Activated T-cell treated with anti-CD3 and anti-CD28 coated beads for 48 hours (primary cell): ENCODE measurements around the gene ROBO3.

Source experiments
- DNase-seq: peaks from one replicate; pipeline ENCODE4 v3.0.0-alpha.2; 2020; ENCODE audit warnings: low read depth

Gene ROBO3

DNA sequence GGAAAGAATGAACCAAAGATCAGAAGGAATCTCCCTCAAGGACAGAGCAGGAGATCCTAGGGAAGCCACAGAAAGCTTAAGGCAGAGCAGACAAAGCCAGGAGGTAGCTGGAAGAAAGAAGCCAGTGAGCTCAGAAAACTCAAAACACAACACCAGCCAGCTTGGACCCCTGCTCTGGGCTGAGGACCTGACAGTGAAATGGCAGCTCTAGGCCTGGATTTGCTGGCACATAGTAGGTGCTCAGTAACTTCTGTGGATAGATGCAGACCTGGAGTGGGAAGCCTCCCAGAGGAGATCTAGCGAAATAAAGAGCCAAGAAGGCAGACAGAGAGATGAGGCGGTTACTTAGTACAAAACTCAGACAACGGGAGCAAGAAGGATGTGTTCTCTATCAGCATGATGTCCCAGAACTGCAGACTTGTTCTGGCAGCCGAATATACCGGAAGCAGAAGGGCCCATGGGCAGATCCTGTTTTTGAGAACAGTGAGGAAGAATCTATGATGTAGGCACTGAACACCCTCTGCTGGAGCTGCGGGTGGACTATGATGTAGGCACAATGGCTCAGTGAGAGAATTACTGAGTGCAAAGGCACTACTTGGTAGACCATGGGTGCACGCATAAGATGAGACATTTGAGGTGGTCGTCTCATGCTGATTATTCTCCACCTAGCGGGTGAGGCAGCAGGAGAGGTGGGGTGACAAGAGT is 27.7 kb downstream of the ROBO3 start:
- DNase-seq = no peak

DNA sequence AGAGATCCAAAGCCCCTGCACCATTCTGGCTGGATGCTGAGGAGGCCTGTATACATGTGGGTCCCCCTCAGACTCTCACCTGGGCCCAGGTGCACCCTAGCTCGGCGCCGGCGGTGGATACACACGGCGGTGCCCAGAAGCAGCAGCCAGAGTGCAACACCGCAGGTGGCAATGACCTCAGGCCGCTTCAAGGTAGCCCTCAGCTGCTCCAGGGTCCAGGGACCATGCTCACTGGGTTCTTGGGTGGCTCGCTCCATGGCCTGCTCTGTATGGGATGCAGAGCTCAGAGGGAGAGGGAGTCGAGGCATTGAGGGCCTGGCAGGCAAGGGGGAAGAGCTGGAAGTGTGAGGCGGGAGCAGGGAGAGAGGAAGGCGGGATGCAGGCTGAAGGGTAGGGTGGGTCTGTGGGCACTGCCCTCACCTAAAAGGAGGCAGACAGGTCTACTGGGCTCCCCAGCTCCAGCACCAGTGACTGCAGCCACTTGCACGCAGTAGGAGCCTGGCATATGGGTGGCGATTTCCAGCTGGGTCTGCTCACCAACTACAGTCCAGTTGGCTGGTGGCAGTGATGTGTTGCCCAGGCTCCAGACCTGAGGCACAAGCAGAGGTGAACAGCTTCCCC is 28.7 kb downstream of the ROBO3 start:
- DNase-seq = no peak

DNA sequence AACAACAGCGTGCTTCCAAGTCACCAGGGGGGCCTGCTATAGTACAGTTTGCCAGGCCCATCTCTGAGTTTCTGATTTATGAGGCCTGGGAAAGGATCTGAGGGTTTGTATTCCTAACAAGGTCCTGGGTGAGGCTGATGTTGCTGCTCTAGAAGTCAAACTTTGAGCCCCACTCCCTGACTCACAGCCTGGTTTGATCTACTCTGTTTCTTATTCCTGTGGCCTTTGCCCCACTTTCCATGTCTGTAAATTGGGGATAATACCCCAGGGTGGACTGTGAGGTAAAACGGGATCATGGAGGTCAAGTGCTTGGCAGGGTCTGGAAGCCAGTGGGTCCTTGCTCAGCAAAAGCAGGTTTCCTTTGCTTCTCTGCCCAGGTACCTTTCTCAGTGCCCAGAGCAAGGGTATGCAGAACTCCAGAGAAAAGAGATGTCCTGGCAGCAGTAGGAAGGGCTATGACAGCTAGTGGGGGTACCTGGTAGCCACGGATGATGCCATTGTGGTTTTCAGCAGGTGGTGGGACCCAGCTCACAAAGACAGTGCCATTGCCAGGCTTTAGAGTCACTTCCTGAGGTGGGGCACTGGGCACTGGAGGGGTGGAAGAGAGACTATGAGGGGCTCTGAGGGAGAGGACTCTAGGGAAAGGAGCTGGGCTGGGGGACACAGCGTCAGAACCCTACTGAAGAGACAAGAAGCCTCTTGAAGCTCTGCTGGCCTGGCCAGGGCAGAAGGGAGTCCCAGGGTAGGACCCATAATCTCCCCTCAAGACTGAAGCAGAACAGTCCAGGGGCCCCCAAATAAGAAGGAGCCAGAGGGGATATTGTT is 29.6 kb downstream of the ROBO3 start:
- no peak for DNase-seq

DNA sequence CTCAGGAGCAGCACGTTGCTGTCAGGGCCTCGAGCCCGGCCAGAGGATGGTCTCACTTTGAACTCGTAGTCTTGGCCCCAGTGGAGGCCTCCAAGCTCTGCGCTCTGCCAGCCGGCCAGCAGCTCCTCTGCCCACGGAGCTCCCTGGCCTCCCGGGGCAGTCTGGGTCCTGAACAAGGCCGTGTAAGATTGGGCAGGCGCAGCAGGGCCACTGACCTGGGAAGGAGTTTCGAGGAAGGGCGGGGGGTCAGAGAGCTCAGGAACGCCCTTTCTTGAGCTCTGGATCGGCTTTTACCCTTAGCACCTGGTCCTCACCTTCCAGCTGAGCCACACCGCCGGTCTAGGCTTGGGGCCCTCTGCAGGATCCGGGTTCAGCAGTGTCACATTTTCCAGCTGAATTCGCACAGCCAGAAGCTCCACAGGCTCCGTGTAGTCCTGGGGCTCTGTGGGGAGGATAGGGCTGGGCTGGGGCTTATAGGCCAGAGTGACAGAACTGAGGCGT is 30.3 kb downstream of the ROBO3 start:
- no peak for DNase-seq

DNA sequence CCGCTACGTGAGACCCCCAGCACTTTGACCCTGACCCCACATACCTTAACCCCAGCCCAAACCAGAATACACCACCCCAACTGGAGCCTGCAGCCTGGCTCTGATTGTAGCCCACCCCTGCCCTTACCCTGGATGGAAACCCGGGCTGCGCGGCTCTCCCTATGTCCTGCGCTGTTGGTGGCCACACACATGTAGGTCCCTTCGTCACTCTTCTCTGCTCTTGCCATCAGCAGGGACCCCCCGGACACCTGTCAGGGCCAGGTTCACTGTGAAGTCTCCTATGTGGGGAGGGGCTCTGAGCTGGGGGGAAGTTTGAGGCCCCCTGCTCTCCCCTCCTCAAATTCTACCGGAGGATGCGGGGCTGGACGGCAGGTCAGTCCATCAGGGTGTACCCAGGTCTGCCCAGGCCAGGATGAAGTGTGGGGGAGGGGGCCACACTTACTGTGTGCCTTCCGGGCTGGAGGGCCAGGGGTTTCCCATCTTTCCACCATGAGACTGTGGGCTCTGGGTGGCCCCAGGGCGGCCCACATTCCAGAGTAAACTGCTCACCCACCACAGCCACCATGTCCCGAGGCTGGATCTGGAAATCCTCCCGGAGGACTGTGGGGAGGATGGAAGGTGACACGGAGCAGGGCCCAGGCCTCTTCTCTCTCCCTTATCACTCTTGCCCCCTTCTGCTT is 31.0 kb downstream of the ROBO3 start:
- DNase-seq = no peak

DNA sequence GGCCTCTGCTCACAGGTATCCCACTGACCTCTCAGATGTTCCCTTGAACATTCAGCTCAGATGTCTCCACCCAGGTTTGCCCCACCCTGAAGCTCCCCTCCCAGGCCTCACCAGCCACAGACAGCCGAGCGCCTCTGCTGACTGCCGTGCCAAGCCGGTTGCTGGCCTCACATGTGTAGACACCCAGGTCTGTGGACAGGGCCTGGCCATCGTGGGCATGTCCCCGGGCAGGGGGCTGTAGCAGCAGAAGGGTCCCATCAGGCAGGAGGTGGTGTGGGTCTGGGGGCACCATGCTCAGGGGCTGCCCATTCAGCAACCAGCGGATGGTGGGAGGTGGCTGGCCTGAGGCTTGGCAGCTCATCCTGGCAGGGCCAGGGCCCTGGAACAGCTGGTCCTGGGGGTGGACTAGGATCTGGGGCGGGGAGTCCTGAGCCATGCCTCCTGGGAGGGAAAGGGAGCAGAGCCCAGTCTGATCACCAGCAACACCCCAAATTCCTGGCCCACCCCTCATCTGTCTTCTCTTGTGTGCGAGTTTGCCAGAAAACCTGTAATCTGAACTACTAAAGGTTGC is 31.7 kb downstream of the ROBO3 start:
- no peak for DNase-seq

DNA sequence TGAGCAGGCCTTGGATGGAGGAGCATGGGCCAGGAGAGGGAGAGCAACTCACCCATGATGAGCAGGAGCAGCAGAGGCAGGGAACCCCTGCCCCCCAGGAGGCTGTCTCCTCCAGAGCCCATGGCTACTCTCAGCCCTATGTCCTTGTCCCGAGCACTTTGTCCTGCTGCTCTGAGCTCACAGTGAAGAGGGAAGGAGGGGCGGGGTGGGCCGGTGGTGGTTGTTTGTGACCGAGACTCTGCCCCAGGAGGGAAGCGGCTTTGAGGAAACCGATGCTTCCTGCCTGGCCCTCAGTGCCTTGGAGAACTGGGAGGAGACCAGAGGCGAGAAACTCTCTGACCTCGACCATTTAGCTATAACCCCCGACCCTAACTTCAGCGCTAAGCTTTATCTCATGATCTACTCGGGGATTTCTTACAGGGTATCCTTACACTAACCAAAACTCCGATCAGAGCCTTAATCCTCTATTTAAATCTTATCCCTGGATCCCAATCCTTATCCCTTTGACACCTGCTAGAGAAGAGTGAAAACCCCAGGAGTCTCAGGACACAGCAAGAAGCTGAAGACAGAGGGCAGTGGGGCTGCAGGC is 32.5 kb downstream of the ROBO3 start, which contains the start of gene ROBO4:
Gene ROBO4, minus strand, starts transcription at position 192 of the 589 bp plus-strand sequence. Its CDS starts 70 bp downstream, at position 122.
- no peak for DNase-seq

DNA sequence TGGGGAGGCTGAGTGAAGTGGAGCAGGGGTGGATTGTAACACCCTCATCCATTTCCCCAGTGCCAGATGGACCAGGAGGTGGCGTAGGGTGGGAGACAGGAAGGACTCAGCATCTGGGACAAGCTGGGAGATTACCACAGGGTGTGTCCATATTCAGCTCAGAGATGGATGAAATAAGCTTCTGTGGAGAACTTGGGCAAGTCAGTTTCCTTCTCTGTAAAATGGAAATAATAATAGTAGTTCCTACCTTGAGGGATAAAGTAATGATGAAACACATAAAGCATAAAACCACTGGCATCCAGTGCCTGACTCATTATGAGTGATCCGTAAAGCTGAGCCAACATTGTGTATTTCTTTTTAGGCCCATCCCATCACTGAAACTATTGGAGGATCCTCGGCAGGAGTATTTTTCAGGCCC is 33.0 kb downstream of the ROBO3 start:
- DNase-seq = no peak

DNA sequence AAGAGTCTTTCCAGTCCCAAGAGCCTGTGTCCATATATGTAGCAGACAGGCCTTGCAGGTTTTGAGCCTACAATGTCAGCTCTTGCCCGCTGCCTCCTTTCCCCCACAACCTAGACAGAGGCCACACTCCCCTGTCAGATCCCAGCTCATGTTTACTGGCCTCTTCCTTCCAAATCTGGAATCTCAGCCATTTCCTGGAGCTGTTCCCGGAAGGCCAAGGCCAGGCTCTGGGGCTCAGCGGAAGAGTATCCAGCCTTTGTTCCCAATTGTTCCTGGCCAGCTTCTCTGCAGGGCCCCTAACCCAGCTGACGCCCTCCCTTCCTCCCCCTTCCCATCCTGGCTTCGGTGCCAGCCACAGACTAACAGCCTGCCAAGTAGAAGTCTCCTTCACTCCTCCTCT is 33.5 kb downstream of the ROBO3 start:
- no peak for DNase-seq

DNA sequence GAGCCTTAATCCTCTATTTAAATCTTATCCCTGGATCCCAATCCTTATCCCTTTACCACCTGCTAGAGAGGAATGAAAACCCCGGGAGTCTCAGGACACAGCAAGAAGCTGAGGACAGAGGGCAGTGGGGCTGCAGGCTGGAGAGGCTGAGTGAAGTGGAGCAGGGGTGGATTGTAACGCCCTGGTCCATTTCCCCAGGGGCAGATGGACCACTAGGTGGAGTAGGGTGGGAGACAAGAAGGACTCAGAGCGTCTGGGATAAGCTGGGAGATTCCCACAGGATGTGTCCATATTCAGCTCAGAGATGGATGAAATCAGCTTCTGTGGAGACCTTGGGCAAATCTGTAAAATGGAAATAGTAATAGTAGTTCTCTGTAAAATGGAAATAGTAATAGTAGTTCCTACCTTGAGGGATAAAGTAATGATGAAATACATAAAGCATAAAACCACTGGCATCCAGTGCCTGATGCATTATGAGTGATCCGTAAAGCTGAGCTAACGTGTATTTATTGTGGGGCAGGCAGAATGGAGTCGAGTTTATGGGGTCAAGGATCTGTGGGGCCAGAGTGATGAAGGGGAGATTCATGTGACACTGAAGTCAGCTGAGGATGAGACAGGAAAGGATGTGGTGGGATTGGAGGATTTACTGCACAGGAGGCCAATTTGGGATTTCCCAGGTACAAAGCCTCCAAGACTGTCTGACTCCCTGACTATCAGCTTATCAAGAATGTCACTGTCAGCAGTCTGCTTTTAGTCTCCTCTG is 34.3 kb downstream of the ROBO3 start:
- no peak for DNase-seq

DNA sequence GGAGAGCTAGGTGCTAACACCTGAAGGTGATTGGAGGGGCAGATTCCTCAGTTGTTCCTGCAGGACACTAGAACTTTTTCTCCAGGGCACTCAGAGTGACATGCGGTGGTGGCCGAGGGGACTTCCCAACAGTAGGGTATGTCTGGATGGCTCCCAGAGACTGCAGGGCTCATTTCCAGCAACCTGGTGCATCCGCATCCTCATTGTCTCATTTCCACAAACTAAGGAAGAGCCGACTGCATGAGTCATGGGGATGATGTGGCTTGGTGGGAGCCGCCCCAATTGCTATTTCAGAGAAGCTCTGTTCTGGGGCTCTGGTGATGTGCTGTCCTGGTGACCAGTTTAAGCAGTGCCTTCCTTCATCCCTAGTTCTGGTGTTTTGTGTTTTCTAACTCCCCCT is 35.2 kb downstream of the ROBO3 start:
- no peak for DNase-seq

DNA sequence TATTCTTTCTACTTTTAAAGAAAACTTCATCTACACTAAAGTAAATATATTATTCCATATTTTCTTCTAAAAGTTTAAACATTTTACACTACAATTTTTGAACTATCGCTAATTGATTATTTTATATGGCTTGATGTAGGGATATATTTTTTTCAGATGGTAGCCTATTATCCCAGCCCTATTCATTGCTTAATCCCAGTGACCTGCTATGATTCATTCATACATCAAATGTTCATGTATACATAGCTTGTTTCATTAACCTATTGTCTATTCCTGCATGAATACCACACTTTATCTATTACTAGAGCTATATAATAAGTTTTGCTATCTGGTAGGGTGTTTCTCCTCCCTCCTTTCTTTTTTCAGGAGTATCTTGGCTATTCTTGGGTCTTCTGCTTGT is 37.4 kb downstream of the ROBO3 start:
- no peak for DNase-seq

DNA sequence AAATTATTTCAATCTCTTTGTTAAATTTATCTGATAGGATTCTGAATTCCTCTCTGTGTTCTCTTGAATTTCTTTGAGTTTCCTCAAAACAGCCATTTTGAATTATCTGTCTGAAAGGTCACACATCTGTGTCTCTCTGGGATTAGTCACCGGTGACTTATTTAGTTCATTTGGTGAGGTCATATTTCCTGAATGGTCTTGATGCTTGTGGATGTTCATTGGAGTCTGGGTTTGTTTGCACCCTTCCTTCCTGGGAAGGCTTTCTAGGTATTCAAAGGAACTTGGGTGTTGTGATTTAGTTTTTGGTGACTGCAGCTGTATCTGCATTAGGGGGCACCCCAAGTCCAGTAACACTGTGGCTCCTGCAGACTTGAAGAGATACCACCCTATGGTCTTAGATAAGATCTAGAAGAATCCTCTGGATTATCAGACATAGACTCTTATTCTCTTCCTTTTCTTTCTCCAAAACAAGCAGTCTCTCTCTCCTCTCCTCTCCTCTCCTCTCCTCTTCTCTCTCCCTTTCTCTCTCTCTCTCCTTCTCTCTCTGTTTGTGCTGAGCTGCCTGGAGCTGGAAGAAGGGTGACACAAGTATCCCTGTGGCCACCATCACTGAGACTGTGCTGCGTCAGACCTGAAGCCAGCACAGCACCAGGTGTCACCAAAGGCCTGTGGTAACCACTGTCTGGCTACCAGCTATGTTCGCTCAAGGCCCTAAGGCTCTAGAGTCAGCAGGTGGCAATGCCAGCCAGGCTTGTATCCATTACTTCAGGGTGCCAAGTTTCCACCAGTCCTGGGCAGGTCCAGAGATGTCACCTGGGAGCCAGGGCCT is 50.5 kb downstream of the ROBO3 start:
- no peak for DNase-seq

DNA sequence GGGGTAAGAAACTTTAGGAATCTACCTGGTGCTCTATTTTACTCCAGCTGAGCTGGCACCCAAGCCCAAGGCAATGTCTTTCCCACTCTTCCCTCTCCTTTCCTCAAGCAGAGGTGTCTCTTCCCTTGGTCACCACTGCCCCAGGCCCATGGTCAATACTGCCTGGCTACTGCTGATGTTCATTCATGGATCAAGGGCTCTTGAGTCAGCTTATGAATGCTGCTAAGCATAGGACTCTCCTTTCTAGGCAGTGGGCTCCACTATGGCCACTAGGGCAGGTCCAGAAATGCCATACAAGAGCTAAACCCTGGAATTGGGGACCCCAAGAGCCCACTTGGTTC is 51.1 kb downstream of the ROBO3 start:
- DNase-seq = no peak

DNA sequence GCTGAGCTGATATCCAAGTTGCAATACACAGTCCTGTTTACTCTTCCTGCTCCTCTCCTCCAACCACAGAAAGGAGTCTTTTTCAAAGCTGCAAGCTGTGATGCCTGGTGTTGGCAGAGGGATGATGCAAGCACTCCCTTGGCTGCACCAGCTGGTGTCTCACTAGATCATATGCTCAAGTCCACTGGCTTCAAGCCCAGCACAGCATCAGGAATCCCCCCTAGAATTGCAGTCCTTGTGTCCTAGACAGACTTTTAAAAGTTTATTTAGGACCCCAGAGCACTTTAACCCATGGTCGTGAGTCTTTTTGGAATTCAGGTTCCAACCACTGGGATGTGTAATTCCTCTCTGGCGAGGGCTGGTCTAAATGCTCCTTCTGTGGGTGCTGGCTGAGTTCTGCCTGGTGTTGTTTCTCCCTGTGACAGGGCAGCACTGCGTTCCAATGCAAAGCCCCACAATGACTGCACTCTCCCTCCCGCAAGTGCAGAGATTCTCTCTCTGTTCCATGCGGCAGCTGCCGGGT is 51.9 kb downstream of the ROBO3 start:
- DNase-seq = no peak

DNA sequence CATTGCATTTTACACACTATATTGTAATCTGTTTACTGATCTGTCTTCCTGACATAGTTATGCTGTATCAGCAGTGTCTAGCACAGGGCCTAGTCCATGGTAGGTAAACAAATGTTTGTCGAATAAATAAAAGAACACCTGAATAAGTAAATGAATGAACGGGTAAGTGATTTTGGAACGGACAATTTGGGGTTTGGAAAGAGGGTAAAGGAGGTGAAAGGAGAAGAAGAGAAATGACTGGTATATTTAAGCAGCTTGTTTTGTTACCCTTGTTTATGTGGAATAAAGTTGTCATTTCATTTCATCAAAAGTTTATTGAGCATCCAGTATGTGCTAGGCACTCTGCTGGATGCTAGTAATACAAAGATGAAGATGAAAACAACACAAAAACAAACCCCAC is 53.7 kb downstream of the ROBO3 start, which contains the start of gene HEPN1:
Gene HEPN1, plus strand, starts transcription at position 301 of the 400 bp plus-strand sequence.
- DNase-seq = no peak

DNA sequence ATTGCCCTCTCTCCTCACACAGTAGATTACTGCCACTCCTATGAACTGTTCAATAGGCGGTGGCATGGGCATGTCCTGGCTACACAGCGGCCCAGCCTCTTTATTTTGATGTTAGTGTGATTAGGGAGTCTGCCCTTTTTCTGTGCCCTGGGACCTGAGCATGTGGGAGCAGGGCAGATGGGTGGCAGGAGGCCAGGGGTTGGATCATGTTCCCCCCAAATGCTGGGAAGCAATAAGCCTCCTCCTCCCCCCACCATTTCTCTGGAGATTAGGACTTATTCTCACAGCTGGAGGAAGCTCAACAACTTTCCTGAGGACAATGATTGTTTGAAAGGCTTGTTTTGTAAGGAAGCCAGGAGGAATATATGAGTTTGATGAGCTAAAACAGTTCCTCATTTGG is 54.7 kb downstream of the ROBO3 start:
- DNase-seq = no peak

DNA sequence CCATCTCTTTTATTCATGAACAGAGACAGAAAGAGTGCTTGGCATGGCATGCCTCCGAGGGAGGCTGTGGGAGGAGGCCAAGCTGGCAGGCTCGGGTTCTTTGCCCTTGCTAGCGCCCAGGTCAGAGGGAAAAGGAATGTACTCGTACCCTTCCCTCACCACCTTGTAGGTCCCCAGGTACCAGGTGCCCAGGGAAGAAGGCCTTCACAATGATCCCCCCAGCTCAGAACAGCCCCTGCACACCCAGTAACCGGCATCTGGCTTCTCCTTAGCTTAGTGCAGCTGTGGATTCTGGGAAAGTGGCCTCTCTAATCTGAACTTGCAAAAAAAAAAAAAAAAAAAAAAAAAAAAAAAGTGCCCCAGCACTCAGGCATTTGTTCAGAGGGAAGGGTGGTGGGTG is 55.1 kb downstream of the ROBO3 start:
- DNase-seq = no peak

DNA sequence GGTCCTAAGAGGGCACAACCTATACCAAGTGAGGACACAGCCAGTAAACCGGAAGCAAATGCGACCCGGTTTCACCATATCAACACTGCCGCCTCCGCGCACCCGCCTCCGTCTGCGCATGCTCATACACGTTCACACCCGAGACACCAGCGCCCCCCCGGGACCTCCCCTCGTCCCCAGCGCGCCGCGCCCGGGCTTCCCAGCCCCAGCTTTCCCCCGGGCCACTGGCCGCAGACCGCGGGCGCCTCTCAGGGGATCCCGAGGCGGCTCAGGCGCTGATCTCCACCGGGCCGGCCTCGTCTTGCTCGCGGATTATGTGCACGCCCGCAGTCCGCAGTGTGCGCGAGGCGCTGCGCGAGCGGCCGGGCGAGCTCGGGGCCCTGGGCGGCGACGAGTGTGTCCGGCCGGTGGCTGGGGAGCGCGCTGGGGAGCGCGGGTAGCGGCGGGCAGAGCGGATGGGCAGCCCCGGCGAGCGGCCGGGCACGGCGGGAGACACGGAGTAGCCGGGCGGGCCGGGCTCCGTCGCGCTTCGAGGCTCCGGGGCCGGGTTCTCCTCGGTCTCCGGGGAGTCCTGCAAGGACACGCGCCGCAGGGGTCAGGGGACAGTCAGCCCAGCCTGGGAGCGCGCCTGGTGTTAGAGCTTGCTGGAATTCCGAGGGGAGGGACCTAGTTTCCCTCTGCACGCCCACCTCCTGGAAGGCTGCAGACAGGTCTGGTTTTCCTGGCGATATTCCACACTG is 55.8 kb downstream of the ROBO3 start:
- DNase-seq = peak; percentile 67
